Hematopoietic multipotent progenitor cell (in vitro differentiated cells): ENCODE results near the gene CLIC1. TPM values are rescaled to one million over a fixed set of nuclear protein-coding genes. Genes with fewer than 3 reads are reported as not detected.

Experiments used
- DNase-seq, 3 donors: peaks; one replicate each; pipeline ENCODE4 v3.0.0-alpha.2; 2011 to 2015; ENCODE audit warnings: low read depth in 2 of 3, low spot score in 2 of 3
- small RNA-seq: library from RNA; depleted of rRNA; stranded (forward); fragments of <200 nt; gene quantifications from one replicate; pipeline ENCODE3, GENCODE V24; 2012
- total RNA-seq: library from RNA; depleted of rRNA; stranded (reverse); fragments of >200 nt; gene quantifications from one replicate; pipeline ENCODE4 v1.2.3, GENCODE V29; 2012

The CLIC1 gene
- total RNA-seq, 1 donor, result 794 TPM

- no peak for DNase-seq
These were observed 52.7 kb downstream of the CLIC1 start for GRCh38 chr6:31683591-31683990.

DNA sequence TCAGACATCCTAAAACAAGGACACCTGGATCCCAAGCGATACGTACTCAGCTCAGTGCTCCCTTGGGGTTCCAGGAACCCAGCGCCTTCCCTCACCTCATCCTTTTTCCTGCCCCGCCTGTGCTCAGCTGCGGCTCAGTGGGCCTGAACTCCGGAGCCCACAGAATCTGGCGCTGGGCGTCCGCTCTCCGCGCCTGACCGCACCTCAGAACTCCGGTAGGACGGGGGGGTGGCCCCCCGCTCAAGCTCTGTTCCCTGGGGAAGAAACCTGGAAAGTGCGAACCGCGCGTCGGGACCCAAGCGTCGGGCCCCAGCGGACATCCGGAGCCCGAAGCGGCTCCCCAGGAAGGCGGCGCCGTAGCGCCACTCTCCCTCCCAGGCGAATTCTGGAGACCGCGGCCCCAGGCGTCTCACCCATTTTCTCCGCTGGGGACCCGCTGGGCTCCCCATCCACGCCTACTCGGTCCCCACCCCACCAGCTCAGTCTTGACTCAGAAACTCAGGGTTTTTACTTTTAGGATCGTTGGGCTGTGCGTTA is 55.1 kb downstream of the CLIC1 start:
- DNase-seq, result peak; percentile 33 to 65 (median 44)

Small RNAs within 50 kb of the gene (small RNA-seq; reads per million reads assigned to genes)
- gene LY6G6D (not detected), gene MIR4646 (not detected), gene MSH5-SAPCD1 (not detected), gene RF00019 (not detected), gene RNU6-850P (not detected), gene SAPCD1 (not detected)

Other genes with a start within 250 kb of the CLIC1 start
- 15.1 TPM for gene MICB, start 238.4 kb downstream of the CLIC1 start, total RNA-seq
- not detected for gene MCCD1, start 207.6 kb downstream of the CLIC1 start, total RNA-seq
- gene DDX39B, start 194.5 kb downstream of the CLIC1 start, total RNA-seq, result 571 TPM
- 1.1 TPM for gene ATP6V1G2, start 189.9 kb downstream of the CLIC1 start, total RNA-seq
- 33.7 TPM for gene NFKBIL1, start 188.9 kb downstream of the CLIC1 start, total RNA-seq
- gene LTA, start 164.2 kb downstream of the CLIC1 start, total RNA-seq, result under 0.01 TPM
- gene TNF, start 161.0 kb downstream of the CLIC1 start, total RNA-seq, result 0.27 TPM
- gene LTB, start 154.1 kb downstream of the CLIC1 start, total RNA-seq, result 31.0 TPM
- 74.9 TPM for gene LST1, start 150.3 kb downstream of the CLIC1 start, total RNA-seq
- 0.27 TPM for gene NCR3, start 143.5 kb downstream of the CLIC1 start, total RNA-seq
- gene AIF1, start 121.3 kb downstream of the CLIC1 start, total RNA-seq, result 66.8 TPM
- gene PRRC2A, start 115.8 kb downstream of the CLIC1 start, total RNA-seq, result 117 TPM
- 172 TPM for gene BAG6, start 83.9 kb downstream of the CLIC1 start, total RNA-seq
- gene APOM, start 80.6 kb downstream of the CLIC1 start, total RNA-seq, result 3.8 TPM
- 19.1 TPM for gene C6orf47, start 75.8 kb downstream of the CLIC1 start, total RNA-seq
- gene GPANK1, start 71.5 kb downstream of the CLIC1 start, total RNA-seq, result 16.2 TPM
- 232 TPM for gene CSNK2B, start 70.5 kb downstream of the CLIC1 start, total RNA-seq
- gene LY6G5B, start 66.6 kb downstream of the CLIC1 start, total RNA-seq, result 7.8 TPM
- gene LY6G5C, start 55.5 kb downstream of the CLIC1 start, total RNA-seq, result 3.5 TPM
- 75.4 TPM for gene ABHD16A, start 33.2 kb downstream of the CLIC1 start, total RNA-seq
- gene LY6G6F, start 29.7 kb downstream of the CLIC1 start, total RNA-seq, result 0.54 TPM
- 1.6 TPM for gene LY6G6D, start 21.2 kb downstream of the CLIC1 start, total RNA-seq
- 0.54 TPM for gene LY6G6C, start 14.8 kb downstream of the CLIC1 start, total RNA-seq
- gene MPIG6B, start 13.2 kb downstream of the CLIC1 start, total RNA-seq, result 7.8 TPM
- gene DDAH2, start 7.2 kb downstream of the CLIC1 start, total RNA-seq, result 223 TPM
- 32.3 TPM for gene MSH5, start 3.5 kb upstream of the CLIC1 start, total RNA-seq
- 0.27 TPM for gene SAPCD1, start 26.1 kb upstream of the CLIC1 start, total RNA-seq
- gene VWA7, start 40.8 kb upstream of the CLIC1 start, total RNA-seq, result 2.4 TPM
- gene VARS1, start 59.2 kb upstream of the CLIC1 start, total RNA-seq, result 52.0 TPM
- 70.6 TPM for gene LSM2, start 70.4 kb upstream of the CLIC1 start, total RNA-seq
- gene HSPA1L, start 78.8 kb upstream of the CLIC1 start, total RNA-seq, result 1.9 TPM
- 358 TPM for gene HSPA1A, start 79.0 kb upstream of the CLIC1 start, total RNA-seq
- gene HSPA1B, start 91.2 kb upstream of the CLIC1 start, total RNA-seq, result 303 TPM
- 51.7 TPM for gene NEU1, start 126.3 kb upstream of the CLIC1 start, total RNA-seq
- gene SLC44A4, start 142.5 kb upstream of the CLIC1 start, total RNA-seq, result 0.81 TPM
- gene EHMT2, start 161.2 kb upstream of the CLIC1 start, total RNA-seq, result 128 TPM
- 8.9 TPM for gene ZBTB12, start 165.6 kb upstream of the CLIC1 start, total RNA-seq
- 0.54 TPM for gene C2, start 191.2 kb upstream of the CLIC1 start, total RNA-seq
- 0.54 TPM for gene CFB, start 209.6 kb upstream of the CLIC1 start, total RNA-seq
- 44.7 TPM for gene NELFE, start 222.4 kb upstream of the CLIC1 start, total RNA-seq
- 62.7 TPM for gene SKIC2, start 222.6 kb upstream of the CLIC1 start, total RNA-seq
- 36.4 TPM for gene DXO, start 235.6 kb upstream of the CLIC1 start, total RNA-seq
- gene C4A, start 245.5 kb upstream of the CLIC1 start, total RNA-seq, result 5.9 TPM